Measurements from ENCODE around the gene TERC.

DNA sequence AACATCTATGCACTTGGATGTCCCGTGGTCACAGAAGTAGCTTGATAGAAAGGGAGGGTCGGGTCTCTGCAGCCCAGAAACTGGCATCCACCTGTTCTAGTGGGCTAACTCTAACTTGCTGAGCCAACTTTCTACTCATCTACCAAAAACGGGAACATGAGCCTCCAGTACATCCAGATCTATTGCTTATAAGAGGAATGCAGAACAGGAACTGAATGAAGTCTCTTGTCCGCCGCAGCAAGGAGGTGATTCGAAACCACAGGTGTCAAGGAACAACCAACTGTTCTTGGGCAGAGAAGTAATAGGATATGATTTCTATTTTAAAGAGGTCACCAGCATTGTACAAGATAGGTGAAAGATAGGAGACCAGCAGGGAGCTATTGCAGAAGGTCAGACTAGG, 17.9 kb downstream of the TERC start:
- TF ChIP-seq, protein P1, sequence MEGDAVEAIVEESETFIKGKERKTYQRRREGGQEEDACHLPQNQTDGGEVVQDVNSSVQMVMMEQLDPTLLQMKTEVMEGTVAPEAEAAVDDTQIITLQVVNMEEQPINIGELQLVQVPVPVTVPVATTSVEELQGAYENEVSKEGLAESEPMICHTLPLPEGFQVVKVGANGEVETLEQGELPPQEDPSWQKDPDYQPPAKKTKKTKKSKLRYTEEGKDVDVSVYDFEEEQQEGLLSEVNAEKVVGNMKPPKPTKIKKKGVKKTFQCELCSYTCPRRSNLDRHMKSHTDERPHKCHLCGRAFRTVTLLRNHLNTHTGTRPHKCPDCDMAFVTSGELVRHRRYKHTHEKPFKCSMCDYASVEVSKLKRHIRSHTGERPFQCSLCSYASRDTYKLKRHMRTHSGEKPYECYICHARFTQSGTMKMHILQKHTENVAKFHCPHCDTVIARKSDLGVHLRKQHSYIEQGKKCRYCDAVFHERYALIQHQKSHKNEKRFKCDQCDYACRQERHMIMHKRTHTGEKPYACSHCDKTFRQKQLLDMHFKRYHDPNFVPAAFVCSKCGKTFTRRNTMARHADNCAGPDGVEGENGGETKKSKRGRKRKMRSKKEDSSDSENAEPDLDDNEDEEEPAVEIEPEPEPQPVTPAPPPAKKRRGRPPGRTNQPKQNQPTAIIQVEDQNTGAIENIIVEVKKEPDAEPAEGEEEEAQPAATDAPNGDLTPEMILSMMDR (conservative IDR thresholded peaks at IDR 0.05; ENCODE audit: low read length): no peak
- no peak for TF ChIP-seq EZH2phosphoT487 (IDR thresholded peaks at IDR 0.05; ENCODE audit: borderline replicate concordance, low read depth, low read length)

Data from OCI-LY7 (cell line).